Smooth muscle cell (in vitro differentiated cells): ENCODE measurements around the gene MLLT3. TPM values are rescaled to one million over a fixed set of nuclear protein-coding genes. Genes with fewer than 3 reads are reported as not detected.

Experiments used
- DNase-seq: peaks from one replicate; lab custom pipeline; 2025; ENCODE audit not compliant: unreplicated experiment; lab: John Stamatoyannopoulos, UW
- H2AFZ ChIP-seq: fragments of 200-600 bp; sonication (generic); 2 replicates; pipeline ENCODE4 v1.6.0; 2016; ENCODE audit warnings: antibody characterized with exemption, low read depth, mild to moderate bottlenecking
- H3F3A ChIP-seq: fragments of 200-600 bp; sonication (generic); 2 replicates; pipeline ENCODE4 v1.6.0; 2017; ENCODE audit warnings: antibody characterized with exemption, low read depth
- H3K27ac ChIP-seq: fragments of 200-600 bp; sonication (generic); 2 replicates; pipeline ENCODE4 v1.5.1; 2016; ENCODE audit warnings: low read depth, mild to moderate bottlenecking
- H3K27me3 ChIP-seq: fragments of 200-600 bp; sonication (generic); 2 replicates; pipeline ENCODE4 v1.6.1; 2016; ENCODE audit warnings: low read depth, mild to moderate bottlenecking
- H3K36me3 ChIP-seq: fragments of 200-600 bp; sonication (generic); 2 replicates; pipeline ENCODE4 v1.5.1; 2016; ENCODE audit warnings: low read depth
- H3K4me1 ChIP-seq: fragments of 200-600 bp; sonication (generic); 2 replicates; pipeline ENCODE4 v1.5.1; 2016; ENCODE audit warnings: low read depth
- H3K4me2 ChIP-seq: fragments of 200-600 bp; sonication (generic); 2 replicates; pipeline ENCODE4 v1.6.0; 2016; ENCODE audit warnings: mild to moderate bottlenecking
- H3K4me3 ChIP-seq: fragments of 200-600 bp; sonication (generic); 2 replicates; pipeline ENCODE4 v1.5.1; 2016; ENCODE audit warnings: mild to moderate bottlenecking
- H3K79me2 ChIP-seq: fragments of 200-600 bp; sonication (generic); 2 replicates; pipeline ENCODE4 v1.6.0; 2016; ENCODE audit warnings: low read depth, mild to moderate bottlenecking
- H3K9ac ChIP-seq: fragments of 200-600 bp; sonication (generic); 2 replicates; pipeline ENCODE4 v1.6.0; 2016; ENCODE audit warnings: low read depth
- H3K9me3 ChIP-seq: fragments of 200-600 bp; sonication (generic); replicated peaks from 2 replicates; pipeline ENCODE4 v1.5.1; 2016; ENCODE audit warnings: low read depth
- H4K20me1 ChIP-seq: fragments of 200-600 bp; sonication (generic); 2 replicates; pipeline ENCODE4 v1.6.0; 2016; ENCODE audit warnings: low read depth
- WGBS: methylation state at CpG from one replicate; pipeline ENCODE4 v1.1.7; 2016; ENCODE audit warnings: low lambda C conversion rate; 5-methylcytosine and 5-hydroxymethylcytosine counted together
- polyA plus RNA-seq: library from polyadenylated mRNA; unstranded; fragments of >200 nt; fragmentation: Nextera tagmentation; extraction: Ambion mirVana; gene quantifications from 2 replicates; pipeline ENCODE4 v1.2.1, GENCODE V29; 2016
- total RNA-seq: library from RNA; depleted of rRNA; stranded (reverse); fragments of >200 nt; gene quantifications from 2 replicates; pipeline ENCODE4 v1.2.3, GENCODE V29; 2014
- TF ChIP-seq, protein P1 (sequence below): fragments of 200-600 bp; sonication (generic); IDR thresholded peaks from 2 replicates; pipeline ENCODE4 v1.5.1; 2017; ENCODE audit warnings: borderline replicate concordance, mild to moderate bottlenecking, antibody characterized with exemption; ENCODE audit not compliant: insufficient read depth, poor library complexity, severe bottlenecking

Gene MLLT3
- total and polyA plus RNA-seq, 2 experiments from 2014 or later: 21.9 to 29.9 TPM

DNA sequence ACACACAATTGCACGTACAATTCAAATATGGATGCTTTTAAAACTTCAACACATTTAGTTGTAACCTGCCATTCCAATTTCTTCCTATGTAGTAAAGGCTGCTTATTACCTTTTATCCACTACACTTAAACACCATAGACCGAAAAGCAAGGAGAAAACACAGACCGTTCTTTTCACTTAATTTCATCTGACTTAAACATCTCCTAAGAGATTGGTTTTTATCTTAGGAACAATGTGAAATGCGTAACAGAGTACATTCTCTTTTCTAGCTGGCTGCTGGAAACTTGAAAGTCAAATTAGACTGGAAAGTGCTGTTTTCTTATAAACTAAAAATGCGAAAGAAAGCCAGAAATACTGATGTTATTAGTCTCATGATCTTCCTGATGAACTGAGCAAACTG, 241.8 kb downstream of the MLLT3 start:
- H3K4me3 ChIP-seq: no peak overlapping the region
- WGBS: 92% methylated on average over 5 of the region's 5 CpGs
- peaks cover 21% of the 10 kb centered on the region for H4K20me1 ChIP-seq
- no peaks in the 10 kb centered on the region for H3K36me3 ChIP-seq
- no peaks in the 10 kb centered on the region for H3K9me3 ChIP-seq
- peaks cover 15% of the 10 kb centered on the region for H3K79me2 ChIP-seq
- no peak overlapping the region for H3K27ac ChIP-seq
- no peaks in the 10 kb centered on the region for H3F3A ChIP-seq
- H3K9ac ChIP-seq: no peak overlapping the region
- TF ChIP-seq, protein P1, sequence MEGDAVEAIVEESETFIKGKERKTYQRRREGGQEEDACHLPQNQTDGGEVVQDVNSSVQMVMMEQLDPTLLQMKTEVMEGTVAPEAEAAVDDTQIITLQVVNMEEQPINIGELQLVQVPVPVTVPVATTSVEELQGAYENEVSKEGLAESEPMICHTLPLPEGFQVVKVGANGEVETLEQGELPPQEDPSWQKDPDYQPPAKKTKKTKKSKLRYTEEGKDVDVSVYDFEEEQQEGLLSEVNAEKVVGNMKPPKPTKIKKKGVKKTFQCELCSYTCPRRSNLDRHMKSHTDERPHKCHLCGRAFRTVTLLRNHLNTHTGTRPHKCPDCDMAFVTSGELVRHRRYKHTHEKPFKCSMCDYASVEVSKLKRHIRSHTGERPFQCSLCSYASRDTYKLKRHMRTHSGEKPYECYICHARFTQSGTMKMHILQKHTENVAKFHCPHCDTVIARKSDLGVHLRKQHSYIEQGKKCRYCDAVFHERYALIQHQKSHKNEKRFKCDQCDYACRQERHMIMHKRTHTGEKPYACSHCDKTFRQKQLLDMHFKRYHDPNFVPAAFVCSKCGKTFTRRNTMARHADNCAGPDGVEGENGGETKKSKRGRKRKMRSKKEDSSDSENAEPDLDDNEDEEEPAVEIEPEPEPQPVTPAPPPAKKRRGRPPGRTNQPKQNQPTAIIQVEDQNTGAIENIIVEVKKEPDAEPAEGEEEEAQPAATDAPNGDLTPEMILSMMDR: no peak
- H3K27me3 ChIP-seq: no peaks in the 10 kb centered on the region
- H3K4me2 ChIP-seq: no peak overlapping the region
- no peak for DNase-seq
- H2AFZ ChIP-seq: no peak overlapping the region
- H3K4me1 ChIP-seq: peaks cover 7% of the 10 kb centered on the region

DNA sequence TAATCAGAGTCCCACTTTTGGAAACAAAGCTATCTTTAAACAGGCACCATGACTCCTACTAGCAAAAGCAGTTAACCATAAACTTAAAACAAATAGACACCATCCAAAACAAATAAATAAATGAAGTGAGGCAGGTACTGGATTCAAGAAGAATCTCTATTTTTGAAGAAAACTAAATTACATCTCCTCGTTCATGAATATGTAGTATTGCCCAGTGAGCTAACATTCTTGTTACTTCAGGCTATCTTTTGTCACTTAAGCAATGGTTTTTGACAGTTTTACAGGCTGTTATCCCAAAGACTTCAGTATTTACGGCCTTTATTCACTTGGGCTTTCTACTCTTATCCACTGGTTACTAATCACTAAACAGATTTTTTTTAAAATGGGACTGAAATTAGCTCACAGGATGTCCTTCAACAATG, 242.5 kb downstream of the MLLT3 start:
- Histone ChIP-seq H3K4me1 (peaks cover 7% of the 10 kb centered on the region), H3K79me2 (peaks cover 20% of the 10 kb centered on the region), H3K36me3 (no peaks in the 10 kb centered on the region), H3K27me3 (no peaks in the 10 kb centered on the region), H2AFZ (no peak overlapping the region), H3K4me3 (no peak overlapping the region), H4K20me1 (peaks cover 21% of the 10 kb centered on the region), H3K9ac (no peak overlapping the region), H3F3A (no peaks in the 10 kb centered on the region), H3K4me2 (no peak overlapping the region), H3K27ac (no peak overlapping the region), H3K9me3 (no peaks in the 10 kb centered on the region)
- TF ChIP-seq, protein P1: no peak
- DNase-seq: no peak
- WGBS: 23% methylated on average over 2 of the region's 2 CpGs

DNA sequence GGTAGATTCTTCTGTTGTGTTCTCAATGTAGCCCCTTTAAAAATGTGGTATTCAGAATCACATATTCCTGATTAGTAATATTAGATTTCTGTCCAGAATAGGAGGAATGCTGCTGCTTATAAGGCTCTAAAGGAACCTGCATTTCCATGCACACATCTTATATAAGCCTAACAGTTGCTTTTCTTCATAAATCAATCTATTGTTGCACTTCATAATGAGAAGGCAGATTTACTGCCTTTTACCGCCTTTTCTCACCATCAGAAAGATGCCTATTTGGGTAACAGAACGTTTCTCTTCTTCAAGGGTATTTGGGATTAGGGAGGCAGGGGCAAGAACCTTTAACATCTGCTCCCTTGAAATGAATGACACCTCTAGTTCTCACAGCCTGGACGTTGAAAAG, 243.4 kb downstream of the MLLT3 start:
- H3F3A ChIP-seq: no peaks in the 10 kb centered on the region
- H3K27ac ChIP-seq: no peak overlapping the region
- no peak overlapping the region for H3K4me3 ChIP-seq
- no peak overlapping the region for H3K4me2 ChIP-seq
- H4K20me1 ChIP-seq: peaks cover 21% of the 10 kb centered on the region
- DNase-seq: no peak
- peaks cover 7% of the 10 kb centered on the region for H3K4me1 ChIP-seq
- 57% methylated on average over 3 of the region's 3 CpGs for WGBS
- H3K36me3 ChIP-seq: no peaks in the 10 kb centered on the region
- TF ChIP-seq, protein P1: no peak
- no peaks in the 10 kb centered on the region for H3K9me3 ChIP-seq
- no peak overlapping the region for H3K9ac ChIP-seq
- no peak overlapping the region for H2AFZ ChIP-seq
- no peaks in the 10 kb centered on the region for H3K27me3 ChIP-seq
- peaks cover 24% of the 10 kb centered on the region for H3K79me2 ChIP-seq

DNA sequence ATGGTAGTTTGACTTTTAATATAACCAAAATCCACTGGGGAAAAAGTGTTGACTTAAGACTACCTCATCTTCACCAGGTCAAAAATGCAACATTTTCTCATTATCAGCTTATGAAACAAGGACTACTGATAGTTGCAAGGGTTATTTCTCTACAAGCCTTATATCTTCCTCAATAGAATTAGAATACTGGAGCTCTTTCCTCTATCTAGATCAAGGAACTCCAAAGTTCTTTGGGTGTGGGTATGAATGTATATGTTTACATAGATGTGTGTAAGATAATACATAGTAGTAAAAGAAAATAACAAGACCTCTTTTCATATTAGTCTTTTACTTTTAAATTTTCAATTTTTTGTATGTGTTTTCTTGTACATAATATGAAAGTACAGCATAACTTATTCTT, 244.5 kb downstream of the MLLT3 start:
- H3K4me2 ChIP-seq: no peak overlapping the region

More for the DNA sequence above, 244.5 kb downstream of the MLLT3 start:
- no peak overlapping the region for H3K9ac ChIP-seq
- peaks cover 11% of the 10 kb centered on the region for H4K20me1 ChIP-seq
- no peak overlapping the region for H3K4me3 ChIP-seq
- no peaks in the 10 kb centered on the region for H3K36me3 ChIP-seq
- H2AFZ ChIP-seq: no peak overlapping the region
- no peak overlapping the region for H3K27ac ChIP-seq
- H3K9me3 ChIP-seq: no peaks in the 10 kb centered on the region
- peaks cover 7% of the 10 kb centered on the region for H3K4me1 ChIP-seq
- TF ChIP-seq, protein P1: no peak
- no peak for DNase-seq
- H3K79me2 ChIP-seq: peaks cover 29% of the 10 kb centered on the region
- no peaks in the 10 kb centered on the region for H3F3A ChIP-seq
- no peaks in the 10 kb centered on the region for H3K27me3 ChIP-seq
